ENCODE measurements around the gene KANSL1.

DNA sequence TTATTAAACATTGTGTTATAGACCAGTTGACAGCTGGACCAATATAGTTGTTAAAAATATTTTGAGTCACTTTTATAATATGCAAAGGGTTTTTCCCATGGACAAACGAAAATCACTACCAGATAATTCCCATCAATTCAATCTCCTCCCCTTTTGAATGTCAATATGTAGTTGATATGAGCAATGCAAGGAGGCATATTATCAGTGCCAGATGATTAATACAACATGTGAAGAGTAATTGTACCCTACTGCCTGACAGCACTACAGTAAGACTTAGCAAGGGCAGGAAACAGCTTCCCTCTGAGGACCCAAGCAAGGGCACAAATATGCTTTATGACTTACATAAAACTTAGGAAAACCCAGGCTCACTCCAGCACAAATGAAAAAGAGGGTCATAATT, 17.3 kb downstream of the KANSL1 start:
- TF ChIP-seq, protein P1, sequence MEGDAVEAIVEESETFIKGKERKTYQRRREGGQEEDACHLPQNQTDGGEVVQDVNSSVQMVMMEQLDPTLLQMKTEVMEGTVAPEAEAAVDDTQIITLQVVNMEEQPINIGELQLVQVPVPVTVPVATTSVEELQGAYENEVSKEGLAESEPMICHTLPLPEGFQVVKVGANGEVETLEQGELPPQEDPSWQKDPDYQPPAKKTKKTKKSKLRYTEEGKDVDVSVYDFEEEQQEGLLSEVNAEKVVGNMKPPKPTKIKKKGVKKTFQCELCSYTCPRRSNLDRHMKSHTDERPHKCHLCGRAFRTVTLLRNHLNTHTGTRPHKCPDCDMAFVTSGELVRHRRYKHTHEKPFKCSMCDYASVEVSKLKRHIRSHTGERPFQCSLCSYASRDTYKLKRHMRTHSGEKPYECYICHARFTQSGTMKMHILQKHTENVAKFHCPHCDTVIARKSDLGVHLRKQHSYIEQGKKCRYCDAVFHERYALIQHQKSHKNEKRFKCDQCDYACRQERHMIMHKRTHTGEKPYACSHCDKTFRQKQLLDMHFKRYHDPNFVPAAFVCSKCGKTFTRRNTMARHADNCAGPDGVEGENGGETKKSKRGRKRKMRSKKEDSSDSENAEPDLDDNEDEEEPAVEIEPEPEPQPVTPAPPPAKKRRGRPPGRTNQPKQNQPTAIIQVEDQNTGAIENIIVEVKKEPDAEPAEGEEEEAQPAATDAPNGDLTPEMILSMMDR (conservative IDR thresholded peaks at IDR 0.05; ENCODE audit: low read depth in 2 of 2) = no peak
- no peak for TF ChIP-seq EZH2phosphoT487 (IDR thresholded peaks at IDR 0.05; ENCODE audit: unreplicated experiment)
- no peak for TF ChIP-seq EZH2 (IDR thresholded peaks at IDR 0.05; ENCODE audit: low read depth, unreplicated experiment)
- no peak for TF ChIP-seq POLR2AphosphoS5 (IDR thresholded peaks at IDR 0.05; ENCODE audit: low read depth)
- TF ChIP-seq CREB1 (CRISPR knock-in tag; IDR thresholded peaks at IDR 0.05; ENCODE audit: low read depth) = no peak
- TF ChIP-seq, protein P2, sequence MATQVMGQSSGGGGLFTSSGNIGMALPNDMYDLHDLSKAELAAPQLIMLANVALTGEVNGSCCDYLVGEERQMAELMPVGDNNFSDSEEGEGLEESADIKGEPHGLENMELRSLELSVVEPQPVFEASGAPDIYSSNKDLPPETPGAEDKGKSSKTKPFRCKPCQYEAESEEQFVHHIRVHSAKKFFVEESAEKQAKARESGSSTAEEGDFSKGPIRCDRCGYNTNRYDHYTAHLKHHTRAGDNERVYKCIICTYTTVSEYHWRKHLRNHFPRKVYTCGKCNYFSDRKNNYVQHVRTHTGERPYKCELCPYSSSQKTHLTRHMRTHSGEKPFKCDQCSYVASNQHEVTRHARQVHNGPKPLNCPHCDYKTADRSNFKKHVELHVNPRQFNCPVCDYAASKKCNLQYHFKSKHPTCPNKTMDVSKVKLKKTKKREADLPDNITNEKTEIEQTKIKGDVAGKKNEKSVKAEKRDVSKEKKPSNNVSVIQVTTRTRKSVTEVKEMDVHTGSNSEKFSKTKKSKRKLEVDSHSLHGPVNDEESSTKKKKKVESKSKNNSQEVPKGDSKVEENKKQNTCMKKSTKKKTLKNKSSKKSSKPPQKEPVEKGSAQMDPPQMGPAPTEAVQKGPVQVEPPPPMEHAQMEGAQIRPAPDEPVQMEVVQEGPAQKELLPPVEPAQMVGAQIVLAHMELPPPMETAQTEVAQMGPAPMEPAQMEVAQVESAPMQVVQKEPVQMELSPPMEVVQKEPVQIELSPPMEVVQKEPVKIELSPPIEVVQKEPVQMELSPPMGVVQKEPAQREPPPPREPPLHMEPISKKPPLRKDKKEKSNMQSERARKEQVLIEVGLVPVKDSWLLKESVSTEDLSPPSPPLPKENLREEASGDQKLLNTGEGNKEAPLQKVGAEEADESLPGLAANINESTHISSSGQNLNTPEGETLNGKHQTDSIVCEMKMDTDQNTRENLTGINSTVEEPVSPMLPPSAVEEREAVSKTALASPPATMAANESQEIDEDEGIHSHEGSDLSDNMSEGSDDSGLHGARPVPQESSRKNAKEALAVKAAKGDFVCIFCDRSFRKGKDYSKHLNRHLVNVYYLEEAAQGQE (IDR thresholded peaks at IDR 0.05; ENCODE audit: unreplicated experiment) = no peak
- TF ChIP-seq STAT1 (IDR thresholded peaks at IDR 0.05; ENCODE audit: unreplicated experiment) = no peak
